Smooth muscle cell (in vitro differentiated cells): ENCODE data around the gene ITGA2. TPM values are rescaled to one million over a fixed set of nuclear protein-coding genes. Genes with fewer than 3 reads are reported as not detected.

Source experiments
- DNase-seq: peaks from one replicate; lab custom pipeline; 2025; ENCODE audit not compliant: unreplicated experiment; lab: John Stamatoyannopoulos, UW
- H2AFZ ChIP-seq: fragments of 200-600 bp; sonication (generic); 2 replicates; pipeline ENCODE4 v1.6.0; 2016; ENCODE audit warnings: antibody characterized with exemption, low read depth, mild to moderate bottlenecking
- H3F3A ChIP-seq: fragments of 200-600 bp; sonication (generic); 2 replicates; pipeline ENCODE4 v1.6.0; 2017; ENCODE audit warnings: antibody characterized with exemption, low read depth
- H3K27ac ChIP-seq: fragments of 200-600 bp; sonication (generic); 2 replicates; pipeline ENCODE4 v1.5.1; 2016; ENCODE audit warnings: low read depth, mild to moderate bottlenecking
- H3K27me3 ChIP-seq: fragments of 200-600 bp; sonication (generic); 2 replicates; pipeline ENCODE4 v1.6.1; 2016; ENCODE audit warnings: low read depth, mild to moderate bottlenecking
- H3K36me3 ChIP-seq: fragments of 200-600 bp; sonication (generic); 2 replicates; pipeline ENCODE4 v1.5.1; 2016; ENCODE audit warnings: low read depth
- H3K4me1 ChIP-seq: fragments of 200-600 bp; sonication (generic); 2 replicates; pipeline ENCODE4 v1.5.1; 2016; ENCODE audit warnings: low read depth
- H3K4me2 ChIP-seq: fragments of 200-600 bp; sonication (generic); 2 replicates; pipeline ENCODE4 v1.6.0; 2016; ENCODE audit warnings: mild to moderate bottlenecking
- H3K4me3 ChIP-seq: fragments of 200-600 bp; sonication (generic); 2 replicates; pipeline ENCODE4 v1.5.1; 2016; ENCODE audit warnings: mild to moderate bottlenecking
- H3K79me2 ChIP-seq: fragments of 200-600 bp; sonication (generic); 2 replicates; pipeline ENCODE4 v1.6.0; 2016; ENCODE audit warnings: low read depth, mild to moderate bottlenecking
- H3K9ac ChIP-seq: fragments of 200-600 bp; sonication (generic); 2 replicates; pipeline ENCODE4 v1.6.0; 2016; ENCODE audit warnings: low read depth
- H3K9me3 ChIP-seq: fragments of 200-600 bp; sonication (generic); replicated peaks from 2 replicates; pipeline ENCODE4 v1.5.1; 2016; ENCODE audit warnings: low read depth
- H4K20me1 ChIP-seq: fragments of 200-600 bp; sonication (generic); 2 replicates; pipeline ENCODE4 v1.6.0; 2016; ENCODE audit warnings: low read depth
- WGBS: methylation state at CpG from one replicate; pipeline ENCODE4 v1.1.7; 2016; ENCODE audit warnings: low lambda C conversion rate; 5-methylcytosine and 5-hydroxymethylcytosine counted together
- polyA plus RNA-seq: library from polyadenylated mRNA; unstranded; fragments of >200 nt; fragmentation: Nextera tagmentation; extraction: Ambion mirVana; gene quantifications from 2 replicates; pipeline ENCODE4 v1.2.1, GENCODE V29; 2016
- total RNA-seq: library from RNA; depleted of rRNA; stranded (reverse); fragments of >200 nt; gene quantifications from 2 replicates; pipeline ENCODE4 v1.2.3, GENCODE V29; 2014
- TF ChIP-seq, protein P1 (sequence below): fragments of 200-600 bp; sonication (generic); IDR thresholded peaks from 2 replicates; pipeline ENCODE4 v1.5.1; 2017; ENCODE audit warnings: borderline replicate concordance, mild to moderate bottlenecking, antibody characterized with exemption; ENCODE audit not compliant: insufficient read depth, poor library complexity, severe bottlenecking

Gene ITGA2
- total and polyA plus RNA-seq, 2 experiments from 2014 or later, result 1.5 to 19.2 TPM

DNA sequence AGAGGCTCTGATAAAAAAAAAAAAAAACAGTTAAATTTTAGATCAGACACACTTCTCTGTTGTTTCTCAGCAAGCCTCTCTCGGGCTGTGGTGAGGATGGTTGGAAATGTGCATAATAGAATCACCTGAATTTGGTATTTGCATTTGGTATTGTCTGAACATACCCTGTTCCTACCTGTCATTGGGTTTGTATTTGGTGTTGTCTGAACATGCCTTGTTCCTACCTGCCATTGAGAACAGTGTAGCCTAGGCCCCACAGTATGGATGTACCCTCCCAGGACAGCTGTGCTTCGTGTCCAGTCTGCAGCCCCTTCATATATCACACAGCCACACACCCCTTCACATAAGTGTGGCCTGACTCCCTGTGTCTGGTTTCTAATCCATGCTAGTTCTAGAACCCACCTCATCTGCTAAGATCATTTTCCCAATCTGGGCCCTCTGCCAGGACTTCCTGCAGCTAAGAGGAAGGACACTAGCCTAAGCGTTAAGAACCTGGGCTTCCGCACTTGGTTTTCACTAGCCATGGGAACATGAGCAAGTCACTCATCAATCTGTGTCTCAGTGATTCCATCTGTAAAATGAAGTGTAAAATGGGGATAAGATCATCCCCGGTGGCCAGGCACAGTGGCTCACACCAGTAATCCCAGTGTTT is 49.2 kb downstream of the ITGA2 start:
- no peak overlapping the region for H2AFZ ChIP-seq
- H3K27ac ChIP-seq, result peak overlapping the region; percentile 78
- no peaks in the 10 kb centered on the region for H3K36me3 ChIP-seq
- peak overlapping the region; percentile 67 for H3K4me2 ChIP-seq
- H3F3A ChIP-seq, result peaks cover 8% of the 10 kb centered on the region
- no peak overlapping the region for H3K4me3 ChIP-seq
- H3K9me3 ChIP-seq, result no peaks in the 10 kb centered on the region
- peak overlapping the region; percentile 41 for H3K9ac ChIP-seq
- H4K20me1 ChIP-seq, result no peaks in the 10 kb centered on the region
- no peaks in the 10 kb centered on the region for H3K27me3 ChIP-seq
- no peaks in the 10 kb centered on the region for H3K79me2 ChIP-seq
- no peak for DNase-seq
- 70% methylated on average over 5 of the region's 5 CpGs for WGBS
- TF ChIP-seq, protein P1, sequence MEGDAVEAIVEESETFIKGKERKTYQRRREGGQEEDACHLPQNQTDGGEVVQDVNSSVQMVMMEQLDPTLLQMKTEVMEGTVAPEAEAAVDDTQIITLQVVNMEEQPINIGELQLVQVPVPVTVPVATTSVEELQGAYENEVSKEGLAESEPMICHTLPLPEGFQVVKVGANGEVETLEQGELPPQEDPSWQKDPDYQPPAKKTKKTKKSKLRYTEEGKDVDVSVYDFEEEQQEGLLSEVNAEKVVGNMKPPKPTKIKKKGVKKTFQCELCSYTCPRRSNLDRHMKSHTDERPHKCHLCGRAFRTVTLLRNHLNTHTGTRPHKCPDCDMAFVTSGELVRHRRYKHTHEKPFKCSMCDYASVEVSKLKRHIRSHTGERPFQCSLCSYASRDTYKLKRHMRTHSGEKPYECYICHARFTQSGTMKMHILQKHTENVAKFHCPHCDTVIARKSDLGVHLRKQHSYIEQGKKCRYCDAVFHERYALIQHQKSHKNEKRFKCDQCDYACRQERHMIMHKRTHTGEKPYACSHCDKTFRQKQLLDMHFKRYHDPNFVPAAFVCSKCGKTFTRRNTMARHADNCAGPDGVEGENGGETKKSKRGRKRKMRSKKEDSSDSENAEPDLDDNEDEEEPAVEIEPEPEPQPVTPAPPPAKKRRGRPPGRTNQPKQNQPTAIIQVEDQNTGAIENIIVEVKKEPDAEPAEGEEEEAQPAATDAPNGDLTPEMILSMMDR, result no peak
- H3K4me1 ChIP-seq, result peaks cover 9% of the 10 kb centered on the region

DNA sequence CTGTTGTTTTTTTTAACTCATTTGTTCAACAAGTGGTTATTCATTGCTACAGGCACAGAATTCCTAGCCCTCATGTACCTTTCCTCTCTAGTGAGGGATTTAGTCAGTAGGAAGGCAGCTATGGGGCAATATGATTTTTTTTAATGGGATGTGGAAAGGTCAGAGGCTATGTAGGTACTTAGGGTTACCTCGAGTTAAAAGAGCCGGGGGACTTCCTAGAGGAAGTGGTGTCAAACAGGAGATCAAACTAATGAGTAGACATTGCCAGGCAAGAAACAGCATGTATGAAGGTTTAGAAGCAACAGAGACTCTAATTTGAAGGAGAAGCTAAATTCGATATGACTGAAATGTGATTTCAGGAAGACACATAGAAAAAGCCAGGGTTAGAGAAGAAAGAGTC is 50.7 kb downstream of the ITGA2 start:
- no peak overlapping the region for H2AFZ ChIP-seq
- H3K27ac ChIP-seq, result no peak overlapping the region
- WGBS, result 89% methylated on average over 3 of the region's 3 CpGs

GRCh38 chr5:53041071-53041692 is 52.0 kb downstream of the ITGA2 start:
- no peak overlapping the region for H3K27ac ChIP-seq
- DNase-seq, result no peak
- H3K9me3 ChIP-seq, result no peaks in the 10 kb centered on the region
- peak overlapping the region; percentile 76 for H3K4me2 ChIP-seq
- peak overlapping the region; percentile 23 for H3K4me3 ChIP-seq
- WGBS, result 32% methylated on average over 4 of the region's 4 CpGs
- no peaks in the 10 kb centered on the region for H4K20me1 ChIP-seq
- H3K27me3 ChIP-seq, result no peaks in the 10 kb centered on the region
- H3K4me1 ChIP-seq, result peaks cover 9% of the 10 kb centered on the region
- H3K9ac ChIP-seq, result peak overlapping the region; percentile 21
- H3K79me2 ChIP-seq, result no peaks in the 10 kb centered on the region
- H2AFZ ChIP-seq, result peak overlapping the region; percentile 39
- no peaks in the 10 kb centered on the region for H3K36me3 ChIP-seq
- TF ChIP-seq, protein P1, result no peak
- peaks cover 8% of the 10 kb centered on the region for H3F3A ChIP-seq

More for the DNA sequence above, 50.7 kb downstream of the ITGA2 start:
- no peak overlapping the region for H3K9ac ChIP-seq
- no peak overlapping the region for H3K4me3 ChIP-seq
- no peaks in the 10 kb centered on the region for H4K20me1 ChIP-seq
- peaks cover 9% of the 10 kb centered on the region for H3K4me1 ChIP-seq
- no peaks in the 10 kb centered on the region for H3K79me2 ChIP-seq
- no peak for DNase-seq
- no peaks in the 10 kb centered on the region for H3K9me3 ChIP-seq
- H3K27me3 ChIP-seq, result no peaks in the 10 kb centered on the region
- TF ChIP-seq, protein P1, result no peak
- H3K4me2 ChIP-seq, result no peak overlapping the region
- peaks cover 8% of the 10 kb centered on the region for H3F3A ChIP-seq
- H3K36me3 ChIP-seq, result no peaks in the 10 kb centered on the region
